Epidermal melanocyte (primary cell): ENCODE results near the gene GALC.

Source experiments
- DNase-seq: peaks from one replicate; pipeline ENCODE4 v3.0.0; 2011; ENCODE audit warnings: low spot score; ENCODE audit not compliant: insufficient read length

GALC gene

DNA sequence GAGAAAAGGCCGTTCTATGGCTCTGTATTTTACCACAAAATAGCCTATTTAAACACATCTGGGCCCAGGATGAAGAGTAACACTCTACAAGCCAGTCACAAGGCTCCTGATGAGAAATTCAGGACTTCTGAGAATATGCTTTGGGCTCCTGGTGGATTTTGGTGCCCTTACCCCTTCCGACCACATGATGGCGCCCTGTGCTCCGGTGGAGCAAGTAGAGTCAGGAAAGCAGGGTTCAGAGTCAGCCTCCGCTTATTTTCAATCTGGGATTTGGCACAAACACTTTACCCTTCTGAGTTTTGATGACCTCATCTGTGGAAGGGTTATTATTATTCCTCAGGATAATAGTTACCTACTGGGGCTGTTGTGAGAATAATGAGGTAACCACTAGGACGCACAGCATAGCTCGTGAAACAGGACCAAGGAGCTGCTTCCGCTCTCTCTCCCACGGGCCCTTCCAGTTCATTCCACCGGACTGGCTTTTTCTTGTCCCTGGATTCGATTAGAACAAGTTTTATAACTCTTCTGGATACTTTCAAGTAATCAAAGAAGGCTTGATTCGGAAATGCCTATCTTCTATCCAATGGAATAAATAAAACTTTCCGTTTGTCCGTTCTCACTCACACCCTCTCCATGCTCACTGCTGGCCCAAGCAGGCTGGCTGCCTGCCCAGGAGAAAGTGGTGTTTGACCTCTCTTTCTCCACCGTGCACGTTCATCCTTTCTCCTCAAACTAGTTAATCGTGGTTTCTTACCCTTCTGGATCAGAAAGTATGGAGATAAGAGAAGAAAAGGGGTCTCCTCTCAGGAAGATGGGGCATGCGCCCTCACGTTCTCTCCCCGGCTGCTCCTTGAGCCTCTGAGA is 104.6 kb downstream of the GALC start:
- DNase-seq = no peak

DNA sequence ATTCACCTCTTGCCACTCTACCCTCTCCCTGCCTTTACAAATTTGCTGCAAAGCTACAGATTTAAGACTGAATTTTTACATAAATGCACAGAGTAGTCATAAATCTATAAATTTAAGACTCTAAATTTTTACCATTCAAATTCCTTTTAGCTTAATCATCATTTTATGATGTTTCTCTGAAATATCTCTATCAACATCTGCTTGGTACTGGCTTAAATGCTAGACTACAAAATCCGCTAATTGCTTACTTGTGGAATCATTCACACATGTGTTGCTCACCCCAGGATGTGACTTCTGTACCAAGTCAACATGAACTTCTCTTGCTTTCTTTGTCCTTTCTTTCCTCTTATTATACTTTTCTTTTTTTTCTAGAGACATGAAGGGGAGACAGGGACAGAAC is 109.2 kb downstream of the GALC start:
- no peak for DNase-seq
